Endodermal cell (in vitro differentiated cells): ENCODE results near the gene DCUN1D3. TPM values are rescaled to one million over a fixed set of nuclear protein-coding genes. Genes with fewer than 3 reads are reported as not detected.
A peak's percentile ranks its signal among the peaks of the same experiment; 100 is the strongest.

Experiments used
- DNase-seq: peaks from one replicate; pipeline ENCODE4 v3.0.0-alpha.2; 2017
- H3K27ac ChIP-seq: 2 replicates; pipeline ENCODE4 v1.5.1; 2013; ENCODE audit warnings: mild to moderate bottlenecking, low read depth, low read length, moderate library complexity
- H3K27me3 ChIP-seq: 2 replicates; pipeline ENCODE4 v1.6.1; 2013; ENCODE audit warnings: mild to moderate bottlenecking, low read length, moderate library complexity; ENCODE audit not compliant: insufficient read depth, control insufficient read depth, poor library complexity, severe bottlenecking
- H3K36me3 ChIP-seq: 2 replicates; pipeline ENCODE4 v1.7.0; 2013; ENCODE audit warnings: mild to moderate bottlenecking, low read length, moderate library complexity; ENCODE audit not compliant: control insufficient read depth, insufficient read depth
- H3K4me1 ChIP-seq: one replicate; pipeline ENCODE4 v1.7.0; 2013; ENCODE audit warnings: low read length; ENCODE audit not compliant: control insufficient read depth, insufficient read depth
- H3K4me3 ChIP-seq: 2 replicates; pipeline ENCODE4 v1.5.1; 2013; ENCODE audit warnings: mild to moderate bottlenecking, low read length, moderate library complexity
- H3K9ac ChIP-seq: 2 replicates; pipeline ENCODE4 v1.6.1; 2013; ENCODE audit warnings: mild to moderate bottlenecking, low read length, moderate library complexity; ENCODE audit not compliant: poor library complexity, severe bottlenecking; ENCODE audit errors: extremely low read depth
- H3K9me3 ChIP-seq: 2 replicates; pipeline ENCODE4 v1.6.1; 2013; ENCODE audit warnings: mild to moderate bottlenecking, low read length, moderate library complexity; ENCODE audit not compliant: control insufficient read depth
- H3K27ac Mint-ChIP-seq: 2 replicates; pipeline ENCODE4 v1.8.0; 2020; ENCODE audit warnings: mixed read lengths
- H3K27me3 Mint-ChIP-seq: 2 replicates; pipeline ENCODE4 v1.8.0; 2021; ENCODE audit warnings: mild to moderate bottlenecking, mixed read lengths; ENCODE audit not compliant: insufficient read depth
- H3K36me3 Mint-ChIP-seq: 2 replicates; pipeline ENCODE4 v1.8.0; 2020; ENCODE audit warnings: low read depth, mixed read lengths
- H3K4me1 Mint-ChIP-seq: 2 replicates; pipeline ENCODE4 v1.8.0; 2020; ENCODE audit warnings: mixed read lengths
- H3K4me3 Mint-ChIP-seq: 2 replicates; pipeline ENCODE4 v1.8.0; 2020; ENCODE audit warnings: mild to moderate bottlenecking, moderate library complexity, mixed read lengths
- H3K9me3 Mint-ChIP-seq: 2 replicates; pipeline ENCODE4 v1.8.0; 2020; ENCODE audit warnings: mild to moderate bottlenecking, mixed read lengths
- CTCF ChIP-seq: fragments of 200-600 bp; sonication (generic); conservative IDR thresholded peaks from 2 replicates; pipeline ENCODE4 v1.5.0; 2021; ENCODE audit warnings: antibody characterized with exemption, mild to moderate bottlenecking
- WGBS, 2 experiments: methylation state at CpG; one replicate each; pipeline versions ENCODE4 v1.1.5 to v1.1.7; 2013; ENCODE audit warnings: missing lambda C conversion rate in 2 of 2, mixed read lengths in 1 of 2; ENCODE audit not compliant: insufficient coverage in 1 of 2, insufficient read length in 1 of 2; 5-methylcytosine and 5-hydroxymethylcytosine counted together
- total RNA-seq, 2 donors: library from RNA; stranded (reverse); fragmentation: NEBNext Ultra II Directional in 1 of 2; extraction: Animal tissue kit (Norgen Biotek cat#: 25700) in 1 of 2; gene quantifications; 2 replicates in 1 of 2; 3 replicates in 1 of 2; pipeline ENCODE4 v1.2.1, GENCODE V29; 2021

DCUN1D3 gene
- total RNA-seq, 2 donors from 2014 or later, result 21.3 to 22.7 TPM

DNA sequence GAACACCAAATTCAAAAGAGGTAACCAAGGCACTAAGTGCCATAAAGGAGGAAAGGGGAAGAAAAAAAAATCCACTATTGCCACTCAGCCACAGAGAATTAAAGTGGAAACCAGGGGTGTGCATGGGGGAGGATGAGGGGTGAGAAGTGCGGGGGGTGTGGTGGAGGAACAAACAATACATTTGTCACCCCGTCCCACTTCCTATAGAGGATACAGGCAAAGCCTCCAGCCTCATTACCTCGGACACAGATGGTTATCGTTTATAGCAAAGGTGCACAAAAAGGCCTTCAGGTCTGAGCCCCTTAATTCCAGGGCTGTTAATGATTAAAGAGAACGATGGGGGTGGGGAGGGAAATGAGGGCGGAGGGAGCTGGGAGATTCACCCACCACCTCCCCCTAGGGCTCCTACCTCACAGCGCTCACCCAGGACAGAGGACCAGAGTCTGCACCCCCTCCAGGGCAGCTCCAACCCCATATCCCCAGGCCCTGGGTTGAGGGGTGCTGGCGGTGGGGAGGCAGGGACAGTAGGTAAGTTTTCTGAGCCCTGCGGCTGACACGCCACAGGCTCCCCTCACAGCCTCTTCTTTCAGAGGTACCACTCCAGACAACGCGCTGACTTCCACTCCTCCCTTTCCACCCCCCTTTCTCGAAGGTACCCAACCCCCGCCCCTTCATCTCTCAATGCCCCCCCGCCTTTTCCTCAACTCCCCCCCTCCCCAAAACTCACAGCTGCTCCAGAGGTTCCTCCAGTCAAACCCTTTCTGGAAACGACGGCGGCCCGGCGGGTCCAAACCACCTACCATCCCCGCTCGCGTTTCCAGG is 470 bp downstream of the DCUN1D3 start:
- H3K36me3 Mint-ChIP-seq, result peaks cover 27% of the 10 kb centered on the region
- H3K27ac Mint-ChIP-seq, result peak overlapping the region; percentile 97
- no peaks in the 10 kb centered on the region for H3K9me3 Mint-ChIP-seq
- Histone ChIP-seq H3K9me3 (no peaks in the 10 kb centered on the region), H3K27ac (no peak overlapping the region), H3K9ac (peak overlapping the region; percentile 51), H3K27me3 (no peaks in the 10 kb centered on the region), H3K4me1 (peaks cover 5% of the 10 kb centered on the region), H3K4me3 (peak overlapping the region; percentile 90), H3K36me3 (peaks cover 28% of the 10 kb centered on the region)
- H3K27me3 Mint-ChIP-seq, result no peaks in the 10 kb centered on the region
- peak overlapping the region; percentile 78 for H3K4me3 Mint-ChIP-seq
- WGBS, 2 experiments, result 0% methylated on average over 4 to 15 of the region's 23 CpGs
- TF ChIP-seq CTCF, result no peak
- peaks cover 30% of the 10 kb centered on the region for H3K4me1 Mint-ChIP-seq
- DNase-seq, result no peak

DNA sequence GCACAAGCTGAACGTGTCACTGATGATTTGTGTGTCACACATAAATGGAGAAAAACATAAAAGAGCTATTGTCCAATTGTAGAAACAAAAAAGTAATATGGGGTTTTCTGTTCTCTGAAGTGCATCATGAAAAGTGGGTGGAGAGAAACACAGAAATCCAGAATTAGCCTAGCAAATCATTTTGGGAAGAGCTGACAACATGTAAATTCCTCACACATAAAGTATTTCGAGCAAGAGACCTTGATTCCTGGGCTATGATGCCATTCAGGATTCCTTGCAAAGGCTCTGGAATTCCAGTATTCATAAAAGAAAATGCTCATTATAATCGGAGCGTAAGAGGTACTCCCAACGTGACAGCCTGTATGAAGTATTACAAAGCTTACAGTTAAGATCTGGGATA is 1.1 kb downstream of the DCUN1D3 start:
- no peaks in the 10 kb centered on the region for H3K9me3 Mint-ChIP-seq
- H3K9me3 ChIP-seq, result no peaks in the 10 kb centered on the region
- peak overlapping the region; percentile 97 for H3K27ac Mint-ChIP-seq
- H3K4me3 Mint-ChIP-seq, result peak overlapping the region; percentile 78
- no peak overlapping the region for H3K27ac ChIP-seq
- no peaks in the 10 kb centered on the region for H3K27me3 Mint-ChIP-seq
- 50 to 52% methylated on average over 5 of the region's 5 CpGs for WGBS, 2 experiments
- H3K9ac ChIP-seq, result peak overlapping the region; percentile 51
- H3K4me1 Mint-ChIP-seq, result peaks cover 28% of the 10 kb centered on the region
- peak overlapping the region; percentile 90 for H3K4me3 ChIP-seq
- no peaks in the 10 kb centered on the region for H3K27me3 ChIP-seq
- peaks cover 5% of the 10 kb centered on the region for H3K4me1 ChIP-seq
- peaks cover 34% of the 10 kb centered on the region for H3K36me3 Mint-ChIP-seq
- DNase-seq, result no peak
- no peak for TF ChIP-seq CTCF
- peaks cover 35% of the 10 kb centered on the region for H3K36me3 ChIP-seq

DNA sequence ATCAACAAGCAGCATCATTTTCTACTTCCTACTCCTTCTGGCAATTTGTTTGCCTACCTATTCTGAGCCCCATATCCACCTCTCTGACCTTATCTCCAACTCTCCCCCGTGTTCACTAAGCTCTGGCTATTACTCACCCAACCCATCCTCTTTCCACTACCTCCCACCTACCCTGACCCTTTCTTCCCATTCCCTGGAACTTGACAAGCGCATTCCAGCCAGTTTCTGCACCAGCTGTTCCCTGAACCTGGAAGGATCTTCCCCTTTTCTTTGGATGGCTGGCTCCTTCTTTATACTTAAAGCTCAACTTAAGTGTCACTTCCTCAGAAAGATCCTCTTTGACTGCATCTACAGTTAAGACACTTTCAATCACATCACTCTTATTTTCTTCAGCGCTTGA is 2.2 kb downstream of the DCUN1D3 start:
- no peak for DNase-seq
- Histone ChIP-seq H3K4me3 (peak overlapping the region; percentile 90), H3K36me3 (peaks cover 43% of the 10 kb centered on the region), H3K9me3 (no peaks in the 10 kb centered on the region), H3K9ac (no peak overlapping the region), H3K27me3 (no peaks in the 10 kb centered on the region), H3K27ac (no peak overlapping the region), H3K4me1 (peaks cover 5% of the 10 kb centered on the region)
- Mint-ChIP-seq H3K4me3 (peak overlapping the region; percentile 78), H3K27me3 (no peaks in the 10 kb centered on the region), H3K27ac (peak overlapping the region; percentile 3), H3K36me3 (peaks cover 40% of the 10 kb centered on the region), H3K9me3 (no peaks in the 10 kb centered on the region), H3K4me1 (peaks cover 28% of the 10 kb centered on the region)
- WGBS, 2 experiments, result 78 to 84% methylated on average over 3 of the region's 3 CpGs
- no peak for TF ChIP-seq CTCF
